GM13977 (cell line): ENCODE data around the gene TRIM38.
"Not testable (repeated sequence)": the region's sequence is repeated elsewhere in the genome, so short reads cannot be mapped to it uniquely, and the experiment has no call there.

Source experiments
- DNase-seq: peaks from one replicate; pipeline ENCODE4 v3.0.0; 2012; ENCODE audit warnings: low spot score
- CTCF ChIP-seq: IDR thresholded peaks from 2 replicates; pipeline ENCODE4 v1.5.1; 2012; ENCODE audit warnings: mild to moderate bottlenecking, control low read depth; ENCODE audit not compliant: insufficient read depth; ENCODE audit errors: extremely low read depth, missing control alignments
- in situ Hi-C: fragments of 300-500 bp; cut with MboI; formaldehyde crosslinking; loops from one replicate; pipeline ENCODE4 v1.12.0; 2022; ENCODE audit warnings: low sequenced_read_pairs, low pct_unique_long_range_greater_than_20kb, mixed read lengths, inconsistent platforms; ENCODE audit not compliant: unreplicated experiment

The TRIM38 gene

GRCh38 chr6:25990172-25990873 is 27.7 kb downstream of the TRIM38 start:
- no peak for DNase-seq
- in situ Hi-C loops = no loop called here
- TF ChIP-seq CTCF = no peak

- DNase-seq = peak; percentile 60
- in situ Hi-C loops = no loop called here
- TF ChIP-seq CTCF = no peak
These were observed 29.3 kb downstream of the TRIM38 start for GRCh38 chr6:25991785-25992412.

GRCh38 chr6:25992413-25993340 is 30.1 kb downstream of the TRIM38 start:
- peak; percentile 90 for DNase-seq
- peak; percentile 100 for TF ChIP-seq CTCF
- in situ Hi-C loops = no loop called here

DNA sequence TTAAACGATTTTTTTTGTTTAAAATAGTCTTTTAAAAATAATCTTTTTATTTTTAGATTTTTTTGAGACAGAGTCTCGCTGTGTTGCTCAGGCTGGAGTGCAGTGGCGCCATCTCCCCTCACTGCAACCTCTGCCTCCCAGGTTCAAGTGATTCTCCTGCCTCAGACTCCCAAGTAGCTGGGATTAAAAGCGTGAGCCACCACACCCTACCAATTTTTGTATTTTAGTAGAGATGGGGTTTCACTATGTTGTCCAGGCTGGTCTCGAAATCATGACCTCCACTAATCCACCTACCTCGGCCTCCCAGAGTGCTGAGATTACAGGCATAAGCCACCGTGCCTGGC is 30.7 kb downstream of the TRIM38 start:
- in situ Hi-C loops, DNase-seq: not testable (repeated sequence)

GRCh38 chr6:25995507-25995906 is 32.9 kb downstream of the TRIM38 start:
- DNase-seq = no peak
- in situ Hi-C loops = no loop called here
- no peak for TF ChIP-seq CTCF

- in situ Hi-C loops = no loop called here
- no peak for DNase-seq
These were observed 35.3 kb downstream of the TRIM38 start for GRCh38 chr6:25997921-25998320.

More at GRCh38 chr6:25997921-25998320, 35.3 kb downstream of the TRIM38 start:
- no peak for TF ChIP-seq CTCF
